Measurements from ENCODE around the gene PDSS2. TPM values are rescaled to one million over a fixed set of nuclear protein-coding genes. Genes with fewer than 3 reads are reported as not detected.
"Not testable (repeated sequence)": the region's sequence is repeated elsewhere in the genome, so short reads cannot be mapped to it uniquely, and the experiment has no call there.

PDSS2 gene
- total RNA-seq, 1 donor from 2014 or later = 6.5 TPM

DNA sequence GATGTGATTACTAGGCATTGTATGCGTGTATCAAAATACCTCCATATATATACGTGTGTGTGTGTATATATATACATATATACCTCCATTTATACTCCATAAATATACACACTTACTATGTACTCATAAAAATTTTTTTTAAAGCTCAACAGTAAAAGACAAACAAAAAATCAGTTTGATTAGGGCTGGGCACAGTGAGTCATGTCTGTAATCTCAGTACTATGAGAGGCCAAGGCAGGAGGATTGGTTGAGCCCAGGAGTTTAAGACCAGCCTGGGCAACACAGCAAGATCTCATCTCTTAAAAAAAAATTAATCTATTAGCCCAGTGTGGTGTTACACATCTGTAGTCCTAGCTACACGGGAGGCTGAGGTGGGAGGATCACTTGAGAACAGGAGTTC lies 24.6 kb downstream of the PDSS2 start:
- Mint-ChIP-seq H3K36me3 (ENCODE audit: unreplicated experiment) (peaks cover 11% of the 10 kb centered on the region), H3K27ac (ENCODE audit: unreplicated experiment) (no peak overlapping the region), H3K4me1 (ENCODE audit: low read depth, unreplicated experiment) (no peaks in the 10 kb centered on the region), H3K9me3 (ENCODE audit: unreplicated experiment) (no peaks in the 10 kb centered on the region), H3K4me3 (ENCODE audit: unreplicated experiment) (no peak overlapping the region), H3K27me3 (ENCODE audit: unreplicated experiment) (no peaks in the 10 kb centered on the region)
- TF ChIP-seq, protein P1, sequence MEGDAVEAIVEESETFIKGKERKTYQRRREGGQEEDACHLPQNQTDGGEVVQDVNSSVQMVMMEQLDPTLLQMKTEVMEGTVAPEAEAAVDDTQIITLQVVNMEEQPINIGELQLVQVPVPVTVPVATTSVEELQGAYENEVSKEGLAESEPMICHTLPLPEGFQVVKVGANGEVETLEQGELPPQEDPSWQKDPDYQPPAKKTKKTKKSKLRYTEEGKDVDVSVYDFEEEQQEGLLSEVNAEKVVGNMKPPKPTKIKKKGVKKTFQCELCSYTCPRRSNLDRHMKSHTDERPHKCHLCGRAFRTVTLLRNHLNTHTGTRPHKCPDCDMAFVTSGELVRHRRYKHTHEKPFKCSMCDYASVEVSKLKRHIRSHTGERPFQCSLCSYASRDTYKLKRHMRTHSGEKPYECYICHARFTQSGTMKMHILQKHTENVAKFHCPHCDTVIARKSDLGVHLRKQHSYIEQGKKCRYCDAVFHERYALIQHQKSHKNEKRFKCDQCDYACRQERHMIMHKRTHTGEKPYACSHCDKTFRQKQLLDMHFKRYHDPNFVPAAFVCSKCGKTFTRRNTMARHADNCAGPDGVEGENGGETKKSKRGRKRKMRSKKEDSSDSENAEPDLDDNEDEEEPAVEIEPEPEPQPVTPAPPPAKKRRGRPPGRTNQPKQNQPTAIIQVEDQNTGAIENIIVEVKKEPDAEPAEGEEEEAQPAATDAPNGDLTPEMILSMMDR (IDR thresholded peaks at IDR 0.05; ENCODE audit: partially characterized antibody, unreplicated experiment) = no peak
- no peak for DNase-seq

DNA sequence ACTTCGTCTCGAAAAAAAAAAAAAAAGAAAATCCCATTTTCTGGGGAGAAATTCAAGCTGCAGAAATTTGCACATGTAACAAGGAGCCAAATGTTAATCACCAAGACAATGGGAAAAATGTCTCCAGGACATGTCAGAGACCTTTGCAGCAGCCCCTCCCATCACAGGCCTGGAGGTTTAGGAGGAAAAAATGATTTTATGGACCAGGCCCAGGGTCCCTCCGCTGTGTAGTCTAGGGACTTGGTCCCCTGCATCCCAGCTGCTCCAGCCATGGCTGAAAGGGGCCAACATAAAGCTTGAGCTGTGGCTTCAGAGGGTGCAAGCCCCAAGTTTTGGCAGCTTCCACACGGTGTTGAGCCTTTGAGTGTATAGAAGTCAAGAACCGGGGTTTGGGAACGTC lies 33.4 kb downstream of the PDSS2 start:
- DNase-seq; H3K4me3 Mint-ChIP-seq (ENCODE audit: unreplicated experiment); H3K27me3 Mint-ChIP-seq (ENCODE audit: unreplicated experiment); H3K27ac Mint-ChIP-seq (ENCODE audit: unreplicated experiment); H3K9me3 Mint-ChIP-seq (ENCODE audit: unreplicated experiment); H3K4me1 Mint-ChIP-seq (ENCODE audit: low read depth, unreplicated experiment): not testable (repeated sequence)
- peaks cover 16% of the 10 kb centered on the region for H3K36me3 Mint-ChIP-seq (ENCODE audit: unreplicated experiment)

DNA sequence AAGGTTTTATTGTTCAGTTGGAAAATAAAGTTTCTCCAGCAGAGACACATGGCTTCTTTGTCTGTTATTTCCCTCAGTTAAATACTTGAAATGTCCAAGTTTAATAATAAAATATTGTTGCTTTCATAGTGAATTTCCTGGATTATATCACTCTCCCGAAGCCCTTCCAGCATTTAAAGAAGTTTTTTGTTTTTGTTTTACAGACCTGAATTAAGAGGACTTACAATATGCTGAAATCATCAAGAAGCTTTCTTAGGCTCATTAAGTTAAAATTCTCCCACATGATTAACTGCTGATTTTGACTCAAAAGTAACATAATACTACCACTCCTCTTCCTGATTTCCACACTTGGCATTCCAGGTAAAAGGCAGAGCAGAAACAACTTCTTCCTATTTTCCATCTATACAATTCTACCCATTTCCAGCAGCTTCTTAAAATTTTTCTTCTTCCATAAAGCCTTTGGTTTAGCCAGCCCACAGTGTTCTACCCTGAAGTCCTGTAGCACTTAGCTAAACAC lies 35.8 kb downstream of the PDSS2 start:
- DNase-seq = no peak
- Mint-ChIP-seq H3K27me3 (ENCODE audit: unreplicated experiment) (peaks cover 1% of the 10 kb centered on the region), H3K36me3 (ENCODE audit: unreplicated experiment) (peaks cover 16% of the 10 kb centered on the region), H3K4me3 (ENCODE audit: unreplicated experiment) (no peak overlapping the region), H3K27ac (ENCODE audit: unreplicated experiment) (no peak overlapping the region), H3K9me3 (ENCODE audit: unreplicated experiment) (peaks cover 4% of the 10 kb centered on the region), H3K4me1 (ENCODE audit: low read depth, unreplicated experiment) (no peaks in the 10 kb centered on the region)
- TF ChIP-seq, protein P1 (IDR thresholded peaks at IDR 0.05; ENCODE audit: partially characterized antibody, unreplicated experiment) = no peak

DNA sequence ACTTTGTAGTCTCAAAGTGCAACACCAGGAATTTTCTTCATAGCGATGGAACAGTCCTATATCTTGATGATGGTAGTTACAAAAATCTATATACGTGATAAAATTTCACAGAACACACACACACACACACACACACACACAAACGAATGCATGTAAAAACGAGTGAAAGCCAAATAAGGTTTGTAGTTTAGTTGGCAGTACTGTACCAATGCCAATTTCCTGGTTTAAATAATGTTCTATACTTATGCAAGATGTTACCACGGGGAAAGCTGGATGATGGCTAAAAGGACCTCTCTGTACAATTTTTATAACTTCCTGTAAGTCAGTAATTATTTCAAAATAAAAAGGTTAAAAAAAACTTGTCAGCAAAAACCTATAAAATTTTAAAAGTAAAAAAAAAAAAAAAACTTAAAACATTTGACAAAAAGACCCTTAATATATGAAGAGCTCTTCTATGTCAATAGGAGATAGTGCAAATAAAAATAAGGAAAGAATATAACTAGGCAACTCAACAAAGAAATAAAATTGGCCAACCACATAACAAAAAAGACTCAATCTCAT lies 37.6 kb downstream of the PDSS2 start:
- H3K27me3 Mint-ChIP-seq (ENCODE audit: unreplicated experiment) = peaks cover 1% of the 10 kb centered on the region
- H3K9me3 Mint-ChIP-seq (ENCODE audit: unreplicated experiment) = peaks cover 4% of the 10 kb centered on the region
- TF ChIP-seq, protein P1 (IDR thresholded peaks at IDR 0.05; ENCODE audit: partially characterized antibody, unreplicated experiment) = no peak
- H3K36me3 Mint-ChIP-seq (ENCODE audit: unreplicated experiment) = peaks cover 15% of the 10 kb centered on the region
- H3K4me1 Mint-ChIP-seq (ENCODE audit: low read depth, unreplicated experiment) = no peaks in the 10 kb centered on the region
- no peak overlapping the region for H3K4me3 Mint-ChIP-seq (ENCODE audit: unreplicated experiment)
- H3K27ac Mint-ChIP-seq (ENCODE audit: unreplicated experiment) = no peak overlapping the region
- no peak for DNase-seq

GRCh38 chr6:107419733-107420132 lies 39.6 kb downstream of the PDSS2 start:
- H3K27me3 Mint-ChIP-seq (ENCODE audit: unreplicated experiment) = no peaks in the 10 kb centered on the region
- DNase-seq = no peak
- TF ChIP-seq, protein P1 (IDR thresholded peaks at IDR 0.05; ENCODE audit: partially characterized antibody, unreplicated experiment) = no peak
- peaks cover 7% of the 10 kb centered on the region for H3K36me3 Mint-ChIP-seq (ENCODE audit: unreplicated experiment)
- no peak overlapping the region for H3K4me3 Mint-ChIP-seq (ENCODE audit: unreplicated experiment)
- H3K9me3 Mint-ChIP-seq (ENCODE audit: unreplicated experiment) = no peaks in the 10 kb centered on the region
- H3K4me1 Mint-ChIP-seq (ENCODE audit: low read depth, unreplicated experiment) = no peaks in the 10 kb centered on the region
- no peak overlapping the region for H3K27ac Mint-ChIP-seq (ENCODE audit: unreplicated experiment)

All from glutamatergic neuron (in vitro differentiated cells).